ENCODE measurements around the gene ADAMTS6.

DNA sequence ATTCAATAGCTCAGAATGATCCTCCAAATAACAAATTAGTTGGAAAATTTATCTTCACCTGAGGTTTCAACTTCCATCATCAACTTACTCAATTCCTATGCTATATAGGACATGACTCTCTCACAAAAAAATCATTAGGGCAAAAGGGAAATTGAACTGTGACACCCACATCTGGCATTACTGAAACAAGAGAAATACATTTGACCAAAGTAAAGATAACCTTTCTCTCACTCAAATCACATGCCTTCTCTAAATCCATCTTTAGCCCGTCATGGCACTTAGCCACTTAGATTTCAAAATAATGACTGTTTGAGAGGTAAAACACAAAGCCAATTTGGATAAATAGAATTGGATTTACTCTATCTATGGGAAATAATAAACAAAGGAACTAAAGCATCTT, 126.4 kb downstream of the ADAMTS6 start:
- no peak for TF ChIP-seq SIN3A (IDR thresholded peaks at IDR 0.05; ENCODE audit: borderline replicate concordance, insufficient read depth, low read length)
- TF ChIP-seq, protein P1, sequence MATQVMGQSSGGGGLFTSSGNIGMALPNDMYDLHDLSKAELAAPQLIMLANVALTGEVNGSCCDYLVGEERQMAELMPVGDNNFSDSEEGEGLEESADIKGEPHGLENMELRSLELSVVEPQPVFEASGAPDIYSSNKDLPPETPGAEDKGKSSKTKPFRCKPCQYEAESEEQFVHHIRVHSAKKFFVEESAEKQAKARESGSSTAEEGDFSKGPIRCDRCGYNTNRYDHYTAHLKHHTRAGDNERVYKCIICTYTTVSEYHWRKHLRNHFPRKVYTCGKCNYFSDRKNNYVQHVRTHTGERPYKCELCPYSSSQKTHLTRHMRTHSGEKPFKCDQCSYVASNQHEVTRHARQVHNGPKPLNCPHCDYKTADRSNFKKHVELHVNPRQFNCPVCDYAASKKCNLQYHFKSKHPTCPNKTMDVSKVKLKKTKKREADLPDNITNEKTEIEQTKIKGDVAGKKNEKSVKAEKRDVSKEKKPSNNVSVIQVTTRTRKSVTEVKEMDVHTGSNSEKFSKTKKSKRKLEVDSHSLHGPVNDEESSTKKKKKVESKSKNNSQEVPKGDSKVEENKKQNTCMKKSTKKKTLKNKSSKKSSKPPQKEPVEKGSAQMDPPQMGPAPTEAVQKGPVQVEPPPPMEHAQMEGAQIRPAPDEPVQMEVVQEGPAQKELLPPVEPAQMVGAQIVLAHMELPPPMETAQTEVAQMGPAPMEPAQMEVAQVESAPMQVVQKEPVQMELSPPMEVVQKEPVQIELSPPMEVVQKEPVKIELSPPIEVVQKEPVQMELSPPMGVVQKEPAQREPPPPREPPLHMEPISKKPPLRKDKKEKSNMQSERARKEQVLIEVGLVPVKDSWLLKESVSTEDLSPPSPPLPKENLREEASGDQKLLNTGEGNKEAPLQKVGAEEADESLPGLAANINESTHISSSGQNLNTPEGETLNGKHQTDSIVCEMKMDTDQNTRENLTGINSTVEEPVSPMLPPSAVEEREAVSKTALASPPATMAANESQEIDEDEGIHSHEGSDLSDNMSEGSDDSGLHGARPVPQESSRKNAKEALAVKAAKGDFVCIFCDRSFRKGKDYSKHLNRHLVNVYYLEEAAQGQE (IDR thresholded peaks at IDR 0.05; ENCODE audit: insufficient read depth in 1 of 2, low read depth in 2 of 2, low read length in 2 of 2): no peak
